GM18511 (cell line): ENCODE data around the gene EIF4A3.
"Not testable (repeated sequence)": the region's sequence is repeated elsewhere in the genome, so short reads cannot be mapped to it uniquely, and the experiment has no call there.

Experiments used
- ATAC-seq: cut with Tn5 transposase; IDR thresholded peaks from one replicate; pipeline ENCODE4 v1.9.1; 2021; ENCODE audit warnings: mild to moderate bottlenecking, moderate library complexity; ENCODE audit not compliant: unreplicated experiment

EIF4A3 gene

GRCh38 chr17:80102664-80103448, 44.1 kb downstream of the EIF4A3 start:
- ATAC-seq: no peak

GRCh38 chr17:80101946-80102663, 44.8 kb downstream of the EIF4A3 start:
- ATAC-seq: peak; percentile 31

GRCh38 chr17:80101011-80101945, 45.6 kb downstream of the EIF4A3 start, which contains the start of gene GAA:
TSS of gene GAA (plus strand) at chr17:80101581. CDS start at chr17:80104587, 3,006 bp downstream.
- peak; percentile 78 for ATAC-seq

GRCh38 chr17:80100035-80100323, 46.9 kb downstream of the EIF4A3 start:
- ATAC-seq: no peak

DNA sequence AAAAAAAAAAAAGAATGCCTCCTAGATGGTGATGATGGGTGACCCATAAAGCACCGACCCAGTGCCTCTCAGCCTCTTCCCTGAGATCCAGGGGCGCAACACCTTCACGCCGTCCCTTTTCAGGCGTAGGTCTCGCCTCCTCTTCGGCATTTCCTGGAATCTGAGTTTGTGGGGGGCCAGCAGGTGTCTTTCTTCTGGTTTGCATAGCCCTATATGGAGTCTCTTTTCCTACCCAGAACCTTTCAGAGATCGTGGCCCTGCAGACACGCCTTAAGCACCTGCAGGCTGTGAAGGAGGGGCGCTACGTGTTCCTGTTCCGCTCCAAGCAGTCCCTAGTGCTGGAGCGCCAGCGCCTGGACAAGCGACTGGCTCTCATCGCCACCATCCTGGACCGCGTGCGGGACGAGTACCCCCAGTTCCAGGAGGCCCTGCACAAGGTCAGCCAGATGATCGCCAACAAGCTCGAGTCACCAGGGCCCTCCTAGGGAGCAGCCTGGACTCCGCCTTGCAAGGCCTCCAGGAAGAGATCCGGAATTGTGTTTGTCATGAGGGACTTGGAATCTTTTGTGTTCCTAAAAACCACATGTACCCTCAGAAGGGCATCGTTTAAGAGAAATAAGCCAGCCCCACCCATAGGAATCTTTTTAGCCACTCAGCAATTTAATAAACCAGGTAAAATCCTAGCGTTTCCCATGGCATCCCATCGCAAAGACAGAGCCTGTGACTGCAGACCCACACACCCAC, 47.5 kb downstream of the EIF4A3 start:
- no peak for ATAC-seq

DNA sequence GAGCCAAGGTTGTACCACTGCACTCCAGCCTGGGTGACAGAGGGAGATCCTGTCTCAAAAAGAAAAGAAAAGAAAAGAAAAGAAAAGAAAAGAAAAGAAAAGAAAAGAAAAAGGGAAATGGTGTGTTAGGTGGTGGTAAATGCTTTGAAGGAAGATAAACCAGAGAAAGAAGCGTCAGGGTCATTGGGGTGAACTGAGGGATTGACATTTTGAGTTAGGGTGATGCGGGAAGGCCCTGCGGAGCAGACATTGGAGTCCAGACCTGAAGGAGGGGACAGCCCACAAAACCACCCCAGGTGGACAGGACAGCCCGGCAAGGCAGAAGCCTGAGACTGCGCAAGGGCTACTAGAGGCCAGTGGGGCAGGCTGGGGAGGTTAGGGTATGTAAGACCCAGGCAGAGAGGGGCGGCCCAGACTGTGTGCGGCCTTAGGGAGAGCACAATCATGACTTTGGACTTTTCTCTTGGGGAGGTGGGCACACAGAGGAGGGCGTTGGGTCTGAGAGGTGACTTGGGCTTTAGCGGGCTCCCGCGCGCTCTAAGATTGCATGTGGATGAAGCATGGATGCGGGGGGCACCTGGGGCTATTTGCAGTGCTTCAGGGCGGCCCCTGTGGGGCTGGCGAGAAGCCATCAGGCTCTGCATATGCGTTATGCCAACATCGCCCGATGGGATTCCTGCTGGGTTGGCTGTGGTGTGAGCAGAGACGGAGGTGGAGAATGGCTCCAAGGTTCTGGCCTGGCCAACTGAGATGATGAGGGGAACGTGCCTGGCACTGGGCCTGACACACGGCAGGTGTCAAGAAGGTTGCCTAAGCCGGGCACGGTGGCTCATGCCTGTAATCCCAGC, 48.9 kb downstream of the EIF4A3 start:
- no peak for ATAC-seq

DNA sequence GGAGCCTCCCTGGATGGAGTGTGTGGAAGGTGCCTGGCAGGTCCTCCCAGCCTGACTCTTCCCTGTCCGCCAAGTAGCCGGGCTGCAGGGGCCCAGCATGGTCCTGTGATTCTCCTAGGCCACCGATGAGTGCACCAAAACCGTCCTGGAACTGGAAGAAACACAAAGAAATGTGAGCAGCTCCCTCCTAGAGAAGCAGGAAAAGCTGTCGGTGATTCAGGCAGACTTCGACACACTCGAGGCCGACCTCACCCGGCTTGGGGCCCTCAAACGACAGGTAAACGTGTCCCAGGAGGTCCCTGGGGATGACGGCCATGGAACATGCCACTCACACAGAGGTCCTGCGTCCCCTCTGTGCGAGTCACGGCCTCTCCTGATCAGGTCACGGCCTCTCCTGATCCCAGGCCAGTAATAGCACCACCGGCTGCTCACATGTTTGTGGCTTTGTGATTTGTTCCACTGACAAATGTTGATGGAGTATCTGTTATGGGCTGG, 49.8 kb downstream of the EIF4A3 start:
- ATAC-seq: no peak

DNA sequence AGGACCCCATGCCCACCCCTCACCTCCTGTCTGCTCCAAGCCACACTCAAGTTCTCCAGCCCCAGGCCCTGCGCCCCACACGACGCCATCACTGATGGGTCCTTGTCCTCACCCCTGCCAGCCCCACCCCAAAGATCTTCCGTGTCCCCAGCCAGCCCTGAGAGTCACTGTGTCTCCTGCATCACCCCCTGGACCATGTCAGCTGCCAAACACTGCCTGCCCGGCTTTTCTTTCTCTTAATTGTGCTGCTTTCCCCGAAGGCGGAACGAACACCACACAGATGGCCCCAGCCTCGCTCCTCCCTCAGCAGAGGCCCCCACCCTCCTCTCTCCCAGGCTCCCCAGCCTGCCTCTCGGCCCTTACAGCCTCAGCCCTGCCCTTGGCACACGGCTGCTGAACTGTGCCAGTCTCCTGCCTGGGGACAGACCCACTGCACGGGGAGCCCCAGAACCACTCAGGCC, 50.3 kb downstream of the EIF4A3 start:
- no peak for ATAC-seq

- ATAC-seq: no peak
Observed at GRCh38 chr17:80095844-80096475, 51.0 kb downstream of the EIF4A3 start.

GRCh38 chr17:80095038-80095843, 51.7 kb downstream of the EIF4A3 start:
- no peak for ATAC-seq

- ATAC-seq: no peak
Observed at GRCh38 chr17:80092959-80093358, 54.0 kb downstream of the EIF4A3 start.

DNA sequence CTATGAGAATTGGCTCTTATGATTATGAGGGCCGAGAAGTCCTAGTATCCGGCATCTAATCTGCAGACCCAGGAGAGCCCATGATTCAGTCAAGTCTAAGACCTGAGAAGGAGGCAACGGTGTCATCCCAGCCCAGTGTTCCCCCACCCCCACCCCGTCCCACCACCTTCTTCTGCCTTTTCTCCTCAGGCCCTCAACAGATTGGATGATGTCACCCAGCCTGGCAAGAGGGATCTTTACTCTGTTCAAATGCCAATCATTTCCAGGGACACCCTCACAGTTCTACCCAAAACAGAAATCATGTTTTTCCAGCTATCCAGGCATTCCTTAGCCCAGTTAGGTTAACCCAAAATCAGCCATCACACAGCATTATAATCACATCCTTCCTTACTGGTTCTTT, 55.6 kb downstream of the EIF4A3 start:
- ATAC-seq: no peak

GRCh38 chr17:80090164-80090563, 56.8 kb downstream of the EIF4A3 start:
- not testable (repeated sequence) for ATAC-seq

DNA sequence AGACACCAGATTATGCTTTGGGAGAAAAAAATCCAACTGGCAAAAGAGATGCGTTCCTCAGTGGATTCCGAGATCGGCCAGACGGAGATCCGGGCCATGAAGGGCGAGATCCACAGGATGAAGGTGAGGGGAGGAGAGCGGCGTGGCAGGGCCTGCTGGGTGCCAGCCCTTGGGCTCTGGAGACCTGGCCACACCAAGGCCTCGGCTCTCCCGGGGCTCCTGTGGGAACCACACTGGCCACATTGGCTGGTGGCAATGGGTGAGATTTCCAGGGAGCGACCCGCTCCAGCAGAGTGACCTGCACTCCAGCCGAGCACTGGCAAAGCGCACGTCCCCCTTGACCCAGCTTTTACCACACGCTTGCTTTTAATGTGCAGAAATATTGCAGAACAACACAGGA, 57.2 kb downstream of the EIF4A3 start:
- ATAC-seq: no peak

DNA sequence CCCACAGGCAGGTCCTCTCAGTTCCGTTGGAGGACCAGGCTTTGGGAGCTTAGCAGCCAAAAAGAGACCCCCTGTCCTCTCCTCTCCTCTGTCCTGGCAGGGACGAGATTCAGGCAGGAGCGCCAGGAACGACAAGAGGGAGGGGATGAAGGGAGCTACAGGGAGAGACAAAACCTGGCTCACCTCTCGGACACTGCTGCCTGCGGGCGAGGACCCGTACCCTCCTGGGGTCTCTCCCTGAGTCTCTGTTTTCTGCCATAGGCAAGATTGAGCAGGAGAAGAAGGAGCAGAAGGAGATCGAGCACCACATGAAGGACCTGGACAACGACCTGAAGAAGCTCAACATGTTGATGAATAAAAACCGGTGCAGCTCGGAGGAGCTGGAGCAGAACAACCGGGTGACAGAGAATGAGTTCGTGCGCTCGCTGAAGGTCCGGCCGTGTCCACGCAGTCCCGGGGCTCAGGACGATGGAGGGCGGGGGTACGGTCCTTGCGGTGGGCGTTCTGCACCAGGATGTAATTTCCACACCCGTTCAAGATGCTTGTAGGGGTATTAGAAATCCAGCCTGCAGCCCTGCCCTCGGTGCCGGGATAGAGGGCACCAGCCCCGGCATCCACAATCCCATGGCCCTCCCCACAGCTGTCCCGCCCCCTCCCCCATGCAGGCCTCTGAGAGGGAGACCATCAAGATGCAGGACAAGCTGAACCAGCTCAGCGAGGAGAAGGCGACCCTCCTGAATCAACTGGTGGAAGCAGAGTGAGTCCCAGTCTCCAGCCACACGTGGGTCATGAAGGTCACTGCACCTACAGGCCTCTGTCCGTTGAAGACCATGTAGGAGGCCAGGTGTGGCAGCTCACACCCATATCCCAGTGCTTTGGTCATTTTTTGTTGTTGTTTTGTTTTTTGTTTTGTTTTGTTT, 59.3 kb downstream of the EIF4A3 start:
- ATAC-seq: no peak

- no peak for ATAC-seq
Observed at GRCh38 chr17:80086616-80087015, 60.3 kb downstream of the EIF4A3 start.

GRCh38 chr17:80086081-80086480, 60.8 kb downstream of the EIF4A3 start:
- no peak for ATAC-seq
